IMR-90 (cell line): ENCODE data around the gene NOC2L. TPM values are rescaled to one million over a fixed set of nuclear protein-coding genes. Genes with fewer than 3 reads are reported as not detected.

Experiments used
- ATAC-seq: fragments of 200-7000 bp; cut with Tn5 transposase; 2 replicates; pipeline ENCODE4 v1.9.1; 2020; ENCODE audit warnings: low read depth, mild to moderate bottlenecking, moderate library complexity
- BruUV-seq: library from RNA; stranded (reverse); fragments of 400-500 nt; replicated peaks from 2 replicates; lab custom pipeline; 2021; lab: Mats Ljungman, UMichigan
- CTCF ChIA-PET: fragments of 300-600 bp; formaldehyde crosslinking; extraction: SDS; loops from one replicate; lab custom pipeline; 2021; ENCODE audit warnings: antibody characterized with exemption; lab: Yijun Ruan, JAX
- POLR2A ChIA-PET: fragments of 300-600 bp; sonication (Branson Sonifier 250); formaldehyde crosslinking; loops from one replicate; lab custom pipeline; 2022; ENCODE audit warnings: antibody characterized with exemption; ENCODE audit not compliant: unreplicated experiment; lab: Charles Lee
- DNase-seq: peaks from one replicate; pipeline ENCODE4 v3.0.0; 2013
- H2AFZ ChIP-seq: replicated peaks from 2 replicates; pipeline ENCODE3; 2013; ENCODE audit warnings: low read length, mild to moderate bottlenecking; ENCODE audit not compliant: poor library complexity
- H2AK5ac ChIP-seq: 2 replicates; pipeline ENCODE4 v1.6.1; 2013; ENCODE audit warnings: low read depth, low read length, inconsistent platforms
- H2AK9ac ChIP-seq: replicated peaks from 2 replicates; pipeline ENCODE3; 2013; ENCODE audit warnings: mild to moderate bottlenecking, low read depth, low read length, moderate library complexity; ENCODE audit not compliant: poor library complexity
- H2BK120ac ChIP-seq: 2 replicates; pipeline ENCODE4 v1.6.1; 2013; ENCODE audit warnings: low read depth, low read length, inconsistent platforms
- H2BK15ac ChIP-seq: 3 replicates; pipeline ENCODE4 v1.6.1; 2013; ENCODE audit warnings: low read depth, low read length, inconsistent platforms
- H2BK20ac ChIP-seq: 2 replicates; pipeline ENCODE4 v1.6.1; 2013; ENCODE audit warnings: low read depth, mild to moderate bottlenecking, inconsistent platforms, low read length, moderate library complexity
- H2BK5ac ChIP-seq: 2 replicates; pipeline ENCODE4 v1.6.1; 2013; ENCODE audit warnings: mild to moderate bottlenecking, low read depth, low read length, inconsistent platforms; ENCODE audit not compliant: poor library complexity, severe bottlenecking
- H3K14ac ChIP-seq: replicated peaks from 2 replicates; pipeline ENCODE4 v1.6.1; 2013; ENCODE audit warnings: low read depth, low read length, inconsistent platforms
- H3K18ac ChIP-seq: 2 replicates; pipeline ENCODE4 v1.6.1; 2013; ENCODE audit warnings: low read depth, low read length, control low read depth
- H3K23ac ChIP-seq: 2 replicates; pipeline ENCODE4 v1.6.1; 2013; ENCODE audit warnings: low read depth, low read length, inconsistent platforms
- H3K27ac ChIP-seq: 2 replicates; pipeline ENCODE4 v1.5.1; 2013; ENCODE audit warnings: mild to moderate bottlenecking, control low read depth, low read length; ENCODE audit not compliant: insufficient read depth
- H3K27me3 ChIP-seq: 2 replicates; pipeline ENCODE4 v1.6.1; 2013; ENCODE audit warnings: low read length; ENCODE audit not compliant: control insufficient read depth, insufficient read depth
- H3K36me3 ChIP-seq: 2 replicates; pipeline ENCODE4 v1.6.1; 2013; ENCODE audit warnings: low read length, mixed read lengths; ENCODE audit not compliant: control insufficient read depth, insufficient read depth
- H3K4ac ChIP-seq: 2 replicates; pipeline ENCODE4 v1.6.1; 2013; ENCODE audit warnings: low read depth, low read length, inconsistent platforms
- H3K4me1 ChIP-seq: 2 replicates; pipeline ENCODE4 v1.6.1; 2013; ENCODE audit warnings: low read length, mixed read lengths; ENCODE audit not compliant: control insufficient read depth, insufficient read depth
- H3K4me2 ChIP-seq: 2 replicates; pipeline ENCODE4 v1.6.1; 2013; ENCODE audit warnings: low read depth, mild to moderate bottlenecking, control low read depth, low read length, moderate library complexity
- H3K4me3 ChIP-seq: 2 replicates; pipeline ENCODE4 v1.5.1; 2013; ENCODE audit warnings: low read depth, mild to moderate bottlenecking, control low read depth, low read length, moderate library complexity; ENCODE audit not compliant: insufficient read depth
- H3K56ac ChIP-seq: 2 replicates; pipeline ENCODE4 v1.6.1; 2013; ENCODE audit warnings: low read length, inconsistent platforms; ENCODE audit not compliant: insufficient read depth; ENCODE audit errors: extremely low read depth
- H3K79me1 ChIP-seq, 2 experiments: 2 replicates each; pipeline ENCODE4 v1.6.1; 2013; ENCODE audit warnings: low read length in 2 of 2, inconsistent platforms in 1 of 2, low read depth in 1 of 2
- H3K9ac ChIP-seq: 2 replicates; pipeline ENCODE4 v1.6.1; 2013; ENCODE audit warnings: low read depth, low read length, control low read depth
- H3K9me1 ChIP-seq: 2 replicates; pipeline ENCODE4 v1.6.1; 2013; ENCODE audit warnings: low read length, inconsistent platforms; ENCODE audit not compliant: insufficient read depth
- H3K9me3 ChIP-seq: 2 replicates; pipeline ENCODE4 v1.6.1; 2013; ENCODE audit warnings: low read length; ENCODE audit not compliant: control insufficient read depth, insufficient read depth
- H4K20me1 ChIP-seq: 2 replicates; pipeline ENCODE4 v1.6.1; 2013; ENCODE audit warnings: low read length, inconsistent platforms; ENCODE audit not compliant: insufficient read depth
- H4K5ac ChIP-seq: 2 replicates; pipeline ENCODE4 v1.6.1; 2013; ENCODE audit warnings: mild to moderate bottlenecking, low read depth, low read length, control low read depth
- H4K8ac ChIP-seq, 2 experiments: 2 replicates each; pipeline ENCODE4 v1.6.1; 2013; ENCODE audit warnings: low read depth in 2 of 2, low read length in 2 of 2, control low read depth in 1 of 2, inconsistent platforms in 1 of 2
- H4K91ac ChIP-seq: 2 replicates; pipeline ENCODE4 v1.6.1; 2013; ENCODE audit warnings: low read depth, low read length, inconsistent platforms; ENCODE audit not compliant: insufficient read depth
- BHLHE40 ChIP-seq: fragments of 150-350 bp; IDR thresholded peaks from 2 replicates; pipeline ENCODE4 v1.6.1; 2016; ENCODE audit warnings: mild to moderate bottlenecking, low read depth, low read length
- MAFK ChIP-seq: IDR thresholded peaks from 2 replicates; pipeline ENCODE4 v1.6.1; 2012; ENCODE audit warnings: low read depth, low read length, improper control_type of control experiment
- MAZ ChIP-seq: IDR thresholded peaks from 2 replicates; pipeline ENCODE4 v1.6.1; 2012; ENCODE audit warnings: low read depth, mild to moderate bottlenecking, low read length, improper control_type of control experiment, moderate library complexity, borderline replicate concordance
- NFE2L2 ChIP-seq: fragments of 150-350 bp; IDR thresholded peaks from 2 replicates; pipeline ENCODE4 v1.6.1; 2016; ENCODE audit warnings: low read depth, mild to moderate bottlenecking, low read length
- POLR2A ChIP-seq: IDR thresholded peaks from 2 replicates; pipeline ENCODE4 v1.6.1; 2012; ENCODE audit warnings: mild to moderate bottlenecking, low read depth, low read length
- RCOR1 ChIP-seq: IDR thresholded peaks from 2 replicates; pipeline ENCODE4 v1.6.1; 2012; ENCODE audit warnings: mild to moderate bottlenecking, low read length, improper control_type of control experiment; ENCODE audit not compliant: insufficient replicate concordance
- SMC3 ChIP-seq: fragments of 150-350 bp; IDR thresholded peaks from 2 replicates; pipeline ENCODE4 v1.6.1; 2016; ENCODE audit warnings: low read depth, mild to moderate bottlenecking, antibody characterized with exemption, low read length, moderate library complexity
- WGBS, 2 experiments: methylation state at CpG; one replicate each; pipeline versions ENCODE4 v1.1.5 to v1.1.7; 2013; ENCODE audit warnings: missing lambda C conversion rate in 2 of 2; ENCODE audit not compliant: insufficient read length in 1 of 2; ENCODE audit errors: extremely low coverage in 2 of 2; 5-methylcytosine and 5-hydroxymethylcytosine counted together
- dilution Hi-C: fragments of 300-500 bp; cut with HindIII; formaldehyde crosslinking; loops from one replicate; pipeline ENCODE4 v1.14.3; 2018; ENCODE audit warnings: low sequenced_read_pairs; ENCODE audit not compliant: unreplicated experiment
- in situ Hi-C: fragments of 300-500 bp; cut with MboI; formaldehyde crosslinking; loops from 3 replicates; pipeline ENCODE4 v1.14.3; 2019; ENCODE audit warnings: low sequenced_read_pairs, inconsistent platforms, mixed read lengths
- intact Hi-C: fragments of 100-400 bp; cut with micrococcal nuclease; formaldehyde crosslinking; loops from 2 replicates; pipeline ENCODE4 v1.10.0; 2022
- polyA plus RNA-seq, 3 experiments: library from polyadenylated mRNA; depleted of rRNA; stranded (reverse); fragments of >200 nt; gene quantifications; 2 replicates each; pipeline ENCODE4 v1.2.3, GENCODE V29; 2012; ENCODE audit warnings: low replicate concordance in 1 of 3
- total RNA-seq: library from RNA; depleted of rRNA; stranded (reverse); fragments of >200 nt; gene quantifications from 2 replicates; pipeline ENCODE4 v1.2.3, GENCODE V29; 2012
- TF ChIP-seq, protein P1 (sequence below): fragments of 150-350 bp; IDR thresholded peaks from 2 replicates; pipeline ENCODE4 v1.6.1; 2016; ENCODE audit warnings: low read depth, mild to moderate bottlenecking, low read length, moderate library complexity, borderline replicate concordance
- TF ChIP-seq, protein P2 (sequence below): fragments of 150-350 bp; IDR thresholded peaks from 2 replicates; pipeline ENCODE4 v1.6.1; 2017; ENCODE audit warnings: mild to moderate bottlenecking, antibody characterized with exemption, low read length, low read depth

NOC2L gene
- total and polyA plus RNA-seq, 2 of the 4 experiments (the other 2 are of a cell fraction) = 74.2 to 106 TPM

DNA sequence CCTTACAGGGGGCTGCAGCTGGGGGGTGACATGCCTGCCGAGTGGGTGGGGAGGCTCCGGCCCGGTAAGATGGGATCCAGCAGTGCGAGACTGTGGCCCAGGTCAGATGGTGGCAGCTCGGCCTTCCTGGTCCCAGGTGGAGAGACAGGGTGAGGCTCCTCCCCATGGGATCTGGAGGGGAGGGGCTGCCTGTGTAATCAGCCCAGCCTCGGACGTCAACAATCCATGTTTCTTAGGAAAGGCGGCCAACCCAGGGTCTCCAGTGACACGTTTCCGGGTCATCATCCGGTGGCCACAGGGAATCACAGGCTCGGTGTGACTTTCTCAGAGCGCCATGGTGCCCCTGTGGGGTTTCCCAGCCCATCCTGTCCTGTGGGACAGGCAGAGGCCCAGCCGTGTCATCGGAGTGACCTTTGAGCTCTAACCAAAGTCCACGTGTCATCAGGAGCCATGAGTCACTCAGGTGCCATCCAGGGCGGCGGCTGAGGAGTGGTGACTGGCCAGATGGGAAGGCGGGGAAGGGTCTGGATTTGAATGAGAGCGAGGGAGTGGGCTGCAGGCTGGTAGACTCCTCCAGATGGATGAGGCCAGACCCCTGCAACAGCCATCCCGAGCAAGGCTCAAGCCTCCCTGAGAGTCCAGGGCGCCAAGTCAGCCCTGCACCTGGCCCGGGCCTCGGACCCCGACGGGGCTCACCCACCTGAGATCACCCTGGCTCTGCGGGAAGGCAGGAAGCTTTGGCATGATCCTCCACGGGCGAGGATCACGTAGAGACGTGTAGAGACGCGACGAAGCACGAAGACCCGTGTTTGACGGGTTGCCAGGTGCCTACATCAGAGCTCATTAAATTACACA, 47.5 kb upstream of the NOC2L start (continued):
- TF ChIP-seq NFE2L2 = no peak

DNA sequence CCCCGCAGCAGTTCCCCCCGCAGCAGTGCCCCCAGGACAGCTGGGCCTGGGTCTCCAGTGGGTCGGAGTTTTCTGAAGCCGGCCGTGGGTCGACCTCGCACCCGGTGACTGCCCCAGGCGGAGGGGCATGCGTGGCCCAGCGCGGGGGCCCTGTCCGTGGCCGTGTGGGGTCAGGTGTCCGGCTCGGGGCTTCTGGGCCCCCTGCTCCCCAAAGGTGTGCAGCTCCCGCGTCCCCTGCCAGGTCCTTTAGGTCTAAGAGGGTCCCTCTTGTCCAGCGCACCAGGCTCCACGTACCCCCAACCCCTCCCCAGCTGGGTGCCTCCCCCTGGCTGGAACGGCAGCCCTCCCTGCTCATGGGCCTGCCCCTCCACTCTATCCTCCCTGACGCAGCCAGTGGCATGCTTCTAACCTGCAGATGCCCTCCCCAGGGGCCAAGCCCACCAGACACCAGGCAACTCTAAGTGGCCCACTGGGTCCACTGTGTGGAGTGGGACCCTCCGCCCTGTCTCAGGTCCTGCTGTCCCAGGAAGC, 46.8 kb upstream of the NOC2L start:
- no peak overlapping the region for H3K14ac ChIP-seq
- H3K4me3 ChIP-seq = no peak overlapping the region
- WGBS, 2 experiments = 59% methylated on average over 9 of the region's 23 CpGs; no CpG with 5 or more reads in 1 of the 2 experiments
- H2AK9ac ChIP-seq = peak overlapping the region; percentile 50
- in situ Hi-C loops (no loop called here), intact Hi-C loops (no loop called here), dilution Hi-C loops (no loop called here)
- ChIA-PET CTCF (no interaction called here), POLR2A (no interaction called here)
- H3K79me1 ChIP-seq = peaks cover 8 to 22% of the 10 kb centered on the region in 2 experiments; a peak in 3 of 4 replicates
- H2BK20ac ChIP-seq = no peak overlapping the region
- H4K20me1 ChIP-seq = peaks cover 4% of the 10 kb centered on the region; the same call in 1 of the 2 replicates
- TF ChIP-seq POLR2A = no peak
- no peak for TF ChIP-seq MAZ
- no peak for TF ChIP-seq NFE2L2
- no peak for TF ChIP-seq MAFK
- no peak for TF ChIP-seq BHLHE40
- TF ChIP-seq, protein P1, sequence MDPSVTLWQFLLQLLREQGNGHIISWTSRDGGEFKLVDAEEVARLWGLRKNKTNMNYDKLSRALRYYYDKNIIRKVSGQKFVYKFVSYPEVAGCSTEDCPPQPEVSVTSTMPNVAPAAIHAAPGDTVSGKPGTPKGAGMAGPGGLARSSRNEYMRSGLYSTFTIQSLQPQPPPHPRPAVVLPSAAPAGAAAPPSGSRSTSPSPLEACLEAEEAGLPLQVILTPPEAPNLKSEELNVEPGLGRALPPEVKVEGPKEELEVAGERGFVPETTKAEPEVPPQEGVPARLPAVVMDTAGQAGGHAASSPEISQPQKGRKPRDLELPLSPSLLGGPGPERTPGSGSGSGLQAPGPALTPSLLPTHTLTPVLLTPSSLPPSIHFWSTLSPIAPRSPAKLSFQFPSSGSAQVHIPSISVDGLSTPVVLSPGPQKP = no peak
- TF ChIP-seq, protein P2, sequence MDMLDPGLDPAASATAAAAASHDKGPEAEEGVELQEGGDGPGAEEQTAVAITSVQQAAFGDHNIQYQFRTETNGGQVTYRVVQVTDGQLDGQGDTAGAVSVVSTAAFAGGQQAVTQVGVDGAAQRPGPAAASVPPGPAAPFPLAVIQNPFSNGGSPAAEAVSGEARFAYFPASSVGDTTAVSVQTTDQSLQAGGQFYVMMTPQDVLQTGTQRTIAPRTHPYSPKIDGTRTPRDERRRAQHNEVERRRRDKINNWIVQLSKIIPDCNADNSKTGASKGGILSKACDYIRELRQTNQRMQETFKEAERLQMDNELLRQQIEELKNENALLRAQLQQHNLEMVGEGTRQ = no peak
- TF ChIP-seq RCOR1 = no peak
- no peak for TF ChIP-seq SMC3
- no peak overlapping the region for H4K8ac ChIP-seq
- H3K4me2 ChIP-seq = no peak overlapping the region
- H2BK15ac ChIP-seq = no peak overlapping the region
- H3K9me1 ChIP-seq = peaks cover 6% of the 10 kb centered on the region; the same call in 1 of the 2 replicates
- H3K4me1 ChIP-seq = peaks cover 8% of the 10 kb centered on the region
- H2AK5ac ChIP-seq = no peak overlapping the region
- H3K23ac ChIP-seq = no peak overlapping the region
- H3K36me3 ChIP-seq = no peaks in the 10 kb centered on the region
- no peak overlapping the region for H3K9ac ChIP-seq
- no peak overlapping the region for H4K5ac ChIP-seq
- peak overlapping the region; percentile 44 for H2BK5ac ChIP-seq
- no peak overlapping the region for H2BK120ac ChIP-seq
- no peak for DNase-seq
- no peaks in the 10 kb centered on the region for H3K27me3 ChIP-seq
- no peaks in the 10 kb centered on the region for H3K9me3 ChIP-seq
- no peak for ATAC-seq
- H4K91ac ChIP-seq = no peak overlapping the region
- BruUV-seq = no TSS peak
- H3K18ac ChIP-seq = no peak overlapping the region
- no peak overlapping the region for H3K27ac ChIP-seq
- H2AFZ ChIP-seq = peak overlapping the region; percentile 43
- H3K4ac ChIP-seq = no peak overlapping the region
- no peak overlapping the region for H3K56ac ChIP-seq
